ENCODE measurements around the gene EPAS1.
A peak's percentile ranks its signal among the peaks of the same experiment; 100 is the strongest.

The EPAS1 gene

GRCh38 chr2:46303822-46304221 is 6.6 kb downstream of the EPAS1 start:
- DNase-seq, result no peak

- no peak for DNase-seq
These were observed 7.4 kb downstream of the EPAS1 start for GRCh38 chr2:46304635-46305034.

- no peak for DNase-seq
These were observed 8.0 kb downstream of the EPAS1 start for GRCh38 chr2:46305187-46305586.

- DNase-seq, result no peak
These were observed 8.6 kb downstream of the EPAS1 start for GRCh38 chr2:46305767-46306166.

GRCh38 chr2:46306330-46306751 is 9.1 kb downstream of the EPAS1 start:
- DNase-seq, result peak; percentile 63

GRCh38 chr2:46306988-46307655 is 9.9 kb downstream of the EPAS1 start:
- DNase-seq, result no peak

- no peak for DNase-seq
These were observed 10.9 kb downstream of the EPAS1 start for GRCh38 chr2:46308081-46308480.

GRCh38 chr2:46308629-46309028 is 11.4 kb downstream of the EPAS1 start:
- no peak for DNase-seq

- no peak for DNase-seq
These were observed 12.1 kb downstream of the EPAS1 start for GRCh38 chr2:46309052-46309953.

GRCh38 chr2:46310446-46310845 is 13.2 kb downstream of the EPAS1 start:
- no peak for DNase-seq

- no peak for DNase-seq
These were observed 14.5 kb downstream of the EPAS1 start for GRCh38 chr2:46311651-46312223.

- no peak for DNase-seq
These were observed 15.9 kb downstream of the EPAS1 start for GRCh38 chr2:46313063-46313462.

GRCh38 chr2:46314065-46314835 is 17.0 kb downstream of the EPAS1 start:
- no peak for DNase-seq

- no peak for DNase-seq
These were observed 18.1 kb downstream of the EPAS1 start for GRCh38 chr2:46315103-46315890.

GRCh38 chr2:46317094-46317486 is 19.9 kb downstream of the EPAS1 start:
- DNase-seq, result no peak

- DNase-seq, result no peak
These were observed 21.6 kb downstream of the EPAS1 start for GRCh38 chr2:46318579-46319460.

- DNase-seq, result no peak
These were observed 22.5 kb downstream of the EPAS1 start for GRCh38 chr2:46319711-46320110.

GRCh38 chr2:46320141-46320567 is 22.9 kb downstream of the EPAS1 start:
- DNase-seq, result no peak

GRCh38 chr2:46323730-46324129 is 26.5 kb downstream of the EPAS1 start:
- no peak for DNase-seq

GRCh38 chr2:46325182-46325928 is 28.1 kb downstream of the EPAS1 start:
- no peak for DNase-seq

Data from NCI-H1436 (cell line).